ENCODE measurements around the gene SAPCD2.

DNA sequence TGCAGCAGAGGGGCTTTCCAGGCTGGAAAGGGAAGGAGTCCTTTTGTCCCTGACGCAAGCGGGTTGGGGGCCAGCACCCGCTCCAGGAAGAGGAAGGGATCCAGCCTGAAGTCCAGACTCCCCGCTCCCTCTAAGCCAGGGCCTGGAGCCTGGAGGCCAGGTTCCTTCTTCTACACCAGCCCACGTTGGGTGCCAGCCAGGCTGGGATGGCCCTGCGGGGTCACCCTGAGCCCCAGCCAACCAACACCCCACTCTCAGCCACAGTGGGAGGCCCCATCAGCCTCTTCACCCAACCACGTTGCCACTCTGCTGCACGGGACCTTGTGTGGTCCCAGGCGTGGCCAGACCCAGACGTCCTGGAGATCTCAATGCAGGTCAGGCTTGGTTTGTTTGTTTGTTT is 37.5 kb downstream of the SAPCD2 start:
- TF ChIP-seq, protein P1, sequence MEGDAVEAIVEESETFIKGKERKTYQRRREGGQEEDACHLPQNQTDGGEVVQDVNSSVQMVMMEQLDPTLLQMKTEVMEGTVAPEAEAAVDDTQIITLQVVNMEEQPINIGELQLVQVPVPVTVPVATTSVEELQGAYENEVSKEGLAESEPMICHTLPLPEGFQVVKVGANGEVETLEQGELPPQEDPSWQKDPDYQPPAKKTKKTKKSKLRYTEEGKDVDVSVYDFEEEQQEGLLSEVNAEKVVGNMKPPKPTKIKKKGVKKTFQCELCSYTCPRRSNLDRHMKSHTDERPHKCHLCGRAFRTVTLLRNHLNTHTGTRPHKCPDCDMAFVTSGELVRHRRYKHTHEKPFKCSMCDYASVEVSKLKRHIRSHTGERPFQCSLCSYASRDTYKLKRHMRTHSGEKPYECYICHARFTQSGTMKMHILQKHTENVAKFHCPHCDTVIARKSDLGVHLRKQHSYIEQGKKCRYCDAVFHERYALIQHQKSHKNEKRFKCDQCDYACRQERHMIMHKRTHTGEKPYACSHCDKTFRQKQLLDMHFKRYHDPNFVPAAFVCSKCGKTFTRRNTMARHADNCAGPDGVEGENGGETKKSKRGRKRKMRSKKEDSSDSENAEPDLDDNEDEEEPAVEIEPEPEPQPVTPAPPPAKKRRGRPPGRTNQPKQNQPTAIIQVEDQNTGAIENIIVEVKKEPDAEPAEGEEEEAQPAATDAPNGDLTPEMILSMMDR (IDR thresholded peaks at IDR 0.05; ENCODE audit: low read depth, low read length, poor library complexity, severe bottlenecking): no peak
- no peak for TF ChIP-seq EZH2phosphoT487 (IDR thresholded peaks at IDR 0.05; ENCODE audit: borderline replicate concordance, low read length)
